ENCODE data around the gene ACTRT2.

DNA sequence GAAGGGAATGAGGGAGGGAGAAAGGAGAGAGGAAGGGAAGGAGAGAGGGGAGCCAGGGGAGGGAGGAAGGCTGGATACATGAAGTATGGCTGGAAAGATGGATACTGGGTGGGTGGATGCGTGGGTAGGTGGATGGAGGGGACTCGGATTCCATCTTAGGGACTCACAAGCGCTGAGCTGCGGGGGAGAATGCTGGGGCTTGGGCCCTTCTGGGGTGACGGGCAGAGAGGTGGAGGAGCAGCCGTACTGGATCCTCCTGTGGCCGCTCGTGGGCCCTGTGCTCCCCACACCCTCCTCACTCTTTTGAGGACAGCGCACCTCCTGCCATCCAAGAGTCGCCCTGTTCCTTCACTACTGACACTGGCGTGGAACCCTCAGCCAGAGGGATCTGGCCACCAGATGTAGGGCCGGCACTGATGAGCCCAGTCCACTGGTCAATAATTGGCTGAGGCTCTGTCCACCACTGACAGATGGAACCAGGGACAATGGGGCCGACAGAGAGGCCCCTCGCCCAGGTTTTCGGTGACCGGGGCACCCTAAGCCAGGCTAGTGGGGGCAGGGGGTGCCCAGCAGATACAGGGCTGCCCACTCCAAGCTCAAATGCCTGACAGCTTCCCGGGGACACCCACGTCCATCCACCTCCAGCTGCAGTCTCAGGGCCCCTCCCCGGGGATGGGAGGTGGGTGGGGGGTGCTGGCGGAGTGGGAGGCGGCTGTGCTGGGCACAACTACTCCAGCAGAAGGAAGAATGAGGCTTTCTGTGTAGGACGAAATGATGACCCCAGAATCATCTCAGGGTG lies 4.4 kb upstream of the ACTRT2 start:
- TF ChIP-seq, protein P1, sequence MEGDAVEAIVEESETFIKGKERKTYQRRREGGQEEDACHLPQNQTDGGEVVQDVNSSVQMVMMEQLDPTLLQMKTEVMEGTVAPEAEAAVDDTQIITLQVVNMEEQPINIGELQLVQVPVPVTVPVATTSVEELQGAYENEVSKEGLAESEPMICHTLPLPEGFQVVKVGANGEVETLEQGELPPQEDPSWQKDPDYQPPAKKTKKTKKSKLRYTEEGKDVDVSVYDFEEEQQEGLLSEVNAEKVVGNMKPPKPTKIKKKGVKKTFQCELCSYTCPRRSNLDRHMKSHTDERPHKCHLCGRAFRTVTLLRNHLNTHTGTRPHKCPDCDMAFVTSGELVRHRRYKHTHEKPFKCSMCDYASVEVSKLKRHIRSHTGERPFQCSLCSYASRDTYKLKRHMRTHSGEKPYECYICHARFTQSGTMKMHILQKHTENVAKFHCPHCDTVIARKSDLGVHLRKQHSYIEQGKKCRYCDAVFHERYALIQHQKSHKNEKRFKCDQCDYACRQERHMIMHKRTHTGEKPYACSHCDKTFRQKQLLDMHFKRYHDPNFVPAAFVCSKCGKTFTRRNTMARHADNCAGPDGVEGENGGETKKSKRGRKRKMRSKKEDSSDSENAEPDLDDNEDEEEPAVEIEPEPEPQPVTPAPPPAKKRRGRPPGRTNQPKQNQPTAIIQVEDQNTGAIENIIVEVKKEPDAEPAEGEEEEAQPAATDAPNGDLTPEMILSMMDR (IDR thresholded peaks at IDR 0.05; ENCODE audit: low read length), result no peak
- TF ChIP-seq EZH2 (optimal IDR thresholded peaks at IDR 0.05; ENCODE audit: low read depth, low read length), result no peak
